GM11168 (cell line): Measurements from ENCODE around the gene MAP2K5.

Source experiments
- in situ Hi-C: fragments of 300-500 bp; cut with MboI; formaldehyde crosslinking; loops from one replicate; pipeline ENCODE4 v1.12.0; 2022; ENCODE audit warnings: low sequenced_read_pairs; ENCODE audit not compliant: unreplicated experiment

Gene MAP2K5

GRCh38 chr15:67542420-67543347, at the start of gene MAP2K5:
Gene MAP2K5, plus strand, starts transcription at chr15:67542703. Its CDS starts 633 bp downstream, at chr15:67543336.
- in situ Hi-C loops = no loop called here

GRCh38 chr15:67495585-67495984, 46.9 kb upstream of the MAP2K5 start:
- in situ Hi-C loops = no loop called here

GRCh38 chr15:67501177-67501835, 41.2 kb upstream of the MAP2K5 start:
- in situ Hi-C loops = no loop called here

- in situ Hi-C loops = no loop called here
These were observed 40.6 kb upstream of the MAP2K5 start for GRCh38 chr15:67501836-67502461.

- in situ Hi-C loops = no loop called here
These were observed 38.4 kb upstream of the MAP2K5 start for GRCh38 chr15:67504056-67504455.

- in situ Hi-C loops = no loop called here
These were observed 37.7 kb upstream of the MAP2K5 start for GRCh38 chr15:67504796-67505195.

- in situ Hi-C loops = no loop called here
These were observed 36.6 kb upstream of the MAP2K5 start for GRCh38 chr15:67505675-67506572.

- in situ Hi-C loops = no loop called here
These were observed 35.4 kb upstream of the MAP2K5 start for GRCh38 chr15:67506775-67507747.

GRCh38 chr15:67508407-67508806, 34.1 kb upstream of the MAP2K5 start:
- in situ Hi-C loops = no loop called here

- in situ Hi-C loops = no loop called here
These were observed 32.6 kb upstream of the MAP2K5 start for GRCh38 chr15:67509918-67510317.

- in situ Hi-C loops = no loop called here
These were observed 31.8 kb upstream of the MAP2K5 start for GRCh38 chr15:67510597-67511190.

- in situ Hi-C loops = no loop called here
These were observed 30.9 kb upstream of the MAP2K5 start for GRCh38 chr15:67511606-67512005.

GRCh38 chr15:67512140-67512539, 30.4 kb upstream of the MAP2K5 start:
- in situ Hi-C loops = no loop called here

GRCh38 chr15:67512933-67513714, 29.4 kb upstream of the MAP2K5 start:
- in situ Hi-C loops = no loop called here

- in situ Hi-C loops = no loop called here
These were observed 27.4 kb upstream of the MAP2K5 start for GRCh38 chr15:67515090-67515489.

GRCh38 chr15:67515557-67515956, 26.9 kb upstream of the MAP2K5 start:
- in situ Hi-C loops = no loop called here

- in situ Hi-C loops = no loop called here
These were observed 22.0 kb upstream of the MAP2K5 start for GRCh38 chr15:67520321-67521028.
